ENCODE results near the gene ARMC3.
A peak's percentile ranks its signal among the peaks of the same experiment; 100 is the strongest.
"Not testable (repeated sequence)": the region's sequence is repeated elsewhere in the genome, so short reads cannot be mapped to it uniquely, and the experiment has no call there.

ARMC3 gene, protein sequence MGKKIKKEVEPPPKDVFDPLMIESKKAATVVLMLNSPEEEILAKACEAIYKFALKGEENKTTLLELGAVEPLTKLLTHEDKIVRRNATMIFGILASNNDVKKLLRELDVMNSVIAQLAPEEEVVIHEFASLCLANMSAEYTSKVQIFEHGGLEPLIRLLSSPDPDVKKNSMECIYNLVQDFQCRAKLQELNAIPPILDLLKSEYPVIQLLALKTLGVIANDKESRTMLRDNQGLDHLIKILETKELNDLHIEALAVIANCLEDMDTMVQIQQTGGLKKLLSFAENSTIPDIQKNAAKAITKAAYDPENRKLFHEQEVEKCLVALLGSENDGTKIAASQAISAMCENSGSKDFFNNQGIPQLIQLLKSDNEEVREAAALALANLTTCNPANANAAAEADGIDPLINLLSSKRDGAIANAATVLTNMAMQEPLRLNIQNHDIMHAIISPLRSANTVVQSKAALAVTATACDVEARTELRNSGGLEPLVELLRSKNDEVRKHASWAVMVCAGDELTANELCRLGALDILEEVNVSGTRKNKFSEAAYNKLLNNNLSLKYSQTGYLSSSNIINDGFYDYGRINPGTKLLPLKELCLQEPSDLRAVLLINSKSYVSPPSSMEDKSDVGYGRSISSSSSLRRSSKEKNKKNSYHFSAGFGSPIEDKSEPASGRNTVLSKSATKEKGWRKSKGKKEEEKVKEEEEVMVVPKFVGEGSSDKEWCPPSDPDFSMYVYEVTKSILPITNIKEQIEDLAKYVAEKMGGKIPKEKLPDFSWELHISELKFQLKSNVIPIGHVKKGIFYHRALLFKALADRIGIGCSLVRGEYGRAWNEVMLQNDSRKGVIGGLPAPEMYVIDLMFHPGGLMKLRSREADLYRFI

GRCh38 chr10:22927661-22928403, at the start of gene ARMC3:
ARMC3 (plus strand) TSS chr10:22928053; CDS start chr10:22931997, 3,944 bp downstream.
- peak; percentile 25 for DNase-seq

DNA sequence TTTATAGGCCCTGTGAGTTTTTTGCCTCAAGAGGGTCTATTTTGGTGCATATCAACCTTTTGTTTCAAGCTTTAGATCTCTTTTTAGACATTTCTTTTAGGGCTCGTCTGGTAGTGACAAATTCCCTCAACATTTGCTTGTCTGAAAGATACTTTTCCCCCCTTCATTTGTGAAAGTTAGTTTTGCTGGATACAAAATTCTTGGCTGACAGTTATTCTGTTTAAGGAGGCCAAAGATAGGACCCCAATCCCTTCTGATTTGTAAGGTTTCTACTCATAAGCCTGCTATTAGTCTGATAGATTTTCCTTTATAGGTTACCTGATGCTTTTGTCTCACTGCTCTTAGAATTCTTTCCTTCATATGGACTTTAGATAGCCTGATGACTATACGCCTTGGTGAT, 36.1 kb upstream of the ARMC3 start:
- DNase-seq = no peak

DNA sequence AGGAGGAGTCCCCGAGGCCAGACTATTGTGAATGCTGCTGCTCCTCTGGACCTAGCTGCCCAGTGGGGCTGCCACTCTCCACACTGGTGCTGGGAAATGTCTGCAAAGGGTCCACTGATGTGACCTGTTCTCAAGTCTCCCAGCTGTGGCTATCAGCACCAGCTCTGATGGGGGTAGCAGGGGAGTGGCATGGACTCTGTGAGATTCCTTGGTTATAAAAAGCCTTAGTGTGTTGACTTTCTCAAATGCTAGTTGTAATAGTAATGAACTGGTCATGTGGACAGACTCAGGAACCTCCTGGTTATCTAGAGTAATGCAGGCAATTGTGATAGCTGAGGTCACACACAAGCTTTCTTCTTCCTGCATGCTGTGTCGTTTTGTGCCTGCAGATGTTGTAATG, 34.1 kb upstream of the ARMC3 start:
- DNase-seq = no peak

DNA sequence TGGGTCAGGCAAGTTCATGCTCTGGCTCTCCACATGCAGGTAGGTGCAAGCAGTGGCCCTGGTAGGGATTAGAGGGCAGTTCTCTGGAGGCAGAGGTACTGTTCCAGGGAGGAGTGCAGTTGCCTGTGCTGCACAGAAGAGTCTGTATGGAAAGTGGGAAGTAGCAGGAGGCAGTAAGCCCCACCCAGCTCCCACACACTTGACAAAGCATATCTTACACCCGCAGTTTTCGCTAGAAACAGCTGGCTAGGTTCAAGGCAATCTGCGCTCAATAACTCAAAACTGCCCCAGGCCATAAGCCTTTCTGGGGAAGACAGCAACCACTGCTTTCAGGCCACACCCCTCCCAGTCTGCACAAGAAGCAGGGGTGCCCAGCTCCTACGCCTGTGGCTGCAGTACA, 33.1 kb upstream of the ARMC3 start:
- no peak for DNase-seq

DNA sequence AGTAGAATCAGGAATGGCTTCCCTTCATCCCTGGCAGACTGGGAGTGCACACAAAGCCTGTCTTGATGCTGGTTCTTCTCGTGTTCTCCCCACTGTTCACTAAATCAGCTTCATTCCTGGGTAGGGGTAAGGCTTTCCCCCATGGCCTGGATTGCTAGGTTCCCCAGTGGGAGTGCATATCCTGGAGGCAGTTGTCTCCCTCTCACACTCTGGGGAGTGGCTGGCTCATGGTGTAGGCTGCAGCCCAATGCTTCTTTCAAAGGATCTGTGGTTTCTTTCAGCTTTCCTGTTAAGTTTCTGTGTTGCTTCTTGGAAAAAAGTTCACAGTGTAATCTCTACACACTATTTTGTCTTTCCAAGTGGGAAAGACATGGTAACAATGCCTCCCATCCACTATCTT, 32.6 kb upstream of the ARMC3 start:
- DNase-seq = no peak

DNA sequence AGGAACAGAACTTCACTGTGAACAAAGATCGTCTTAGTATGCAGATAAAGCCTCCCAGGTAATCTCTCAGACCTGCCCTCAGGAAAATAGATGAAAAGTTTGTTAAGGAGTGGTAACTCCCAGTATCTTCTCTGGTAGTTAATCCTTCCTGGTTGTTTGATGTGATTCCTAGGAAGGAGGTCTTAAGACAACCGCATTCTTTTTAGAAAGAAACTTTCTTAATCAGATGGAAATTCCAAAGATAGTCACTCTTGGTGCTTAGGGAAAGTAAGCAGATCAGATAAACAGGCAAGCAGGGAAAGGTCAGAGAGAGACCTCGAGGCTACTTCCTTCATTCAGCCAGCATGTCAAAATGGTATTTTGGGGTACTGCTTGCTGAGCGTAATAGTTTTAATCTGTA, 30.5 kb upstream of the ARMC3 start:
- DNase-seq = no peak

GRCh38 chr10:22899307-22899706, 28.5 kb upstream of the ARMC3 start:
- DNase-seq = no peak

- DNase-seq = no peak
These were observed 28.1 kb upstream of the ARMC3 start for GRCh38 chr10:22899775-22900174.

DNA sequence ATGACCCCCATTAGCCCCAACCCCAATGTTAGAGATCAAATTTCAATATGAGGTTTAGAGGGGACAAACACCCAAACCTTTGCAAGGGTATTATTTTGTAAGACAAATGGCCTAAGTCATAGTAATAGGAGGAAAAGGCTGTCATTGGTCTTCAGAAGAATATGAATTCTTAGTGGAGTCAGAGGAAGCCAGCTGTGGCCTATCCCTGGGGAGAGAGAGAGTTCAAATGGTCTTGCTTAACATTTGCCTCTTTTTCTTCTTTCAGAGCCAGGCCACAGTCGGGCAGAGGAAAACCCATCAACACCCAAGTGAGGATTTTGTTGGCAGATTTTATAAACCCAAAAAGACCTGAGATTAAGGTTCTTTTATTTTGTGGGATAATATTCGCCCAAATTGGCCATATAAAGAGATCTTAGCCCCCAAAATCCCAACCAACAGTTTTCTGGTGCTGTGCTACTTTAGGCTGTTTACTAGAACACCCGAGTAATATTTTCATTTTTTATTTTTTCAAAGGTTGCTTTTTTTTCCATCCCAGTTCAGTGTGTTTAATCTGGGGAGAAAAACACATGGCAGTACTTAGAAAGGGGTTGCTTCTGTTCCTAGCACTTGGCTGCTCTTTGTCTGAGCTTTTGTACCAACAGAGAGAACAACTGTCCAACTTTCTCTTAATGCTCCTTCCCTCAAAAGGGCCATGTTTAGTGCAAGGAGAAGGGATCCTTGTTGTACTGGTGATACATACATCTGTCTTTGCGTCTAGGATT, 26.8 kb upstream of the ARMC3 start:
- no peak for DNase-seq

- not testable (repeated sequence) for DNase-seq
These were observed 25.7 kb upstream of the ARMC3 start for GRCh38 chr10:22902147-22902546.

DNA sequence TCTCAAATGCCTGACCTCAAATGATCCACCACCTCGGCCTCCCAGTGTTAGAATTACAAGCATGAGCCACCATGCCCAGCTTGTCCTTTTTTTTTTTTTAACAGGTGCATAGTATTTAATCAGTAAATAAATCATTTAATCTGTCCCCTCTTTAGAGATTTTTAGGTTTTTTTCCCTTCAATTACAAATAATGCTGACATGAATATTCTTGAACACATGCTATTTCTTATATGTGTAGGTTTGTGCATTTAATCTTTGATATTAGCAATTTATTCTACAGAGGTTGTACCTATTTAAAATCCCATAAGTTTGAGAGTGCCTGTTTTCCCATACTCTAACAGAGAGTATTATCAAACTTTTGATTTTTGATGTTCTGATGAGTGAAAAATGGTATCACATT, 24.2 kb upstream of the ARMC3 start:
- DNase-seq = no peak

GRCh38 chr10:22906767-22907166, 21.1 kb upstream of the ARMC3 start:
- no peak for DNase-seq

DNA sequence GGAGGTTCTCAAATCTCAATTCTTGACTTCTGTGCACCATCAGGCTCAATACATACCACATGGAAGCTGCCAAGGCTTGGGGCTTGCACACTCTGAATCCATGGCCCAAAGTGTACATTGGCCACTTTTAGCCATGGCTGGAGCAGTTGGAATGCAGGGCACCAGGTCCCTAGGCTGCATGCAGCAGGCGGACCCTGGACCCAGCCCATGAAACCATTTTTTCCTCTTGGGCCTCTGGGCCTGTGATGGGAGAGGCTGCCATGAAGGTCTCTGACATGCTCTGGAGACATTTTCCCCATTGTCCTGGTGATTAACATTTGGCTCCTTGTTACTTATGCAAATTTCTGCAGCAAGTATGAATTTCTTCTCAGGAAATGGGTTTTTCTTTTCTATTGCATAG, 19.0 kb upstream of the ARMC3 start:
- DNase-seq = no peak

- DNase-seq = not testable (repeated sequence)
These were observed 18.2 kb upstream of the ARMC3 start for GRCh38 chr10:22909673-22910072.

DNA sequence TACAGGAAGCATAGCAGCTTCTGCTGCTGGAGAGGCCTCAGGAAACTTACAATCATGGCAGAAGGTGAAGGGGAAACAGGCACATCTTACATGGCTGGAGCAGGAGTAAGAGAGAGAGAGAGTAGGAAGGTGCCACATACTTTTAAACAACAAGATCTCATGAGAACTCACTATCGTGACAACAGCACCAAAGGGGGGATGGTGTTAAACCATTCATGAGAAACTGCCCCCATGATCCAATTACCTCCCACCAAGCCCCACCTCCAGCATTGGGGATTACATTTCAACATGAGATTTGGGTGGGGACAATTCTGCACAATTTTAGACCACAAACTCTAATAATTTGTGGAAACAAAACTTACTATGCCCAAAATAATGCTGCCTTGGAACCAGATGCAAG, 16.8 kb upstream of the ARMC3 start:
- no peak for DNase-seq

GRCh38 chr10:22911889-22912762, 15.7 kb upstream of the ARMC3 start:
- no peak for DNase-seq

GRCh38 chr10:22912763-22913384, 15.0 kb upstream of the ARMC3 start:
- no peak for DNase-seq

GRCh38 chr10:22913474-22914092, 14.3 kb upstream of the ARMC3 start:
- no peak for DNase-seq

DNA sequence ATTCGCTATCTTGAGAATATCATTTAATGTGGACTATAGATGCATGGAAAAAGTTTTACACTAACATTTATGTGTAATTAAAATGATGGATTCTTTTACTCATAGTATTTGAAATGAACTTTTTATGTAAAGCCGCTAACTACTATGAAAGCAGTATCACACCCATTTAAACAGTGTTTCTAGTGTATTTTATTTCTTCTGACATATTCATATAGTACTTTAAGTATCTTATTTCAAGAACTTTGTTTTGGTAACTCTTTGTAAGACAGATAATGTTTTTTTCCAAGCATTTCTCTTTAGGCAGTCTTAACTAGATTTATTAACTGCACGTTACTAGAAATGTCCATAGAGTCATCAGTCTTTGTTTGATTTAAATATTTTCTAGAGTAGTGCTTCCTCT, 12.5 kb upstream of the ARMC3 start:
- DNase-seq = no peak

DNA sequence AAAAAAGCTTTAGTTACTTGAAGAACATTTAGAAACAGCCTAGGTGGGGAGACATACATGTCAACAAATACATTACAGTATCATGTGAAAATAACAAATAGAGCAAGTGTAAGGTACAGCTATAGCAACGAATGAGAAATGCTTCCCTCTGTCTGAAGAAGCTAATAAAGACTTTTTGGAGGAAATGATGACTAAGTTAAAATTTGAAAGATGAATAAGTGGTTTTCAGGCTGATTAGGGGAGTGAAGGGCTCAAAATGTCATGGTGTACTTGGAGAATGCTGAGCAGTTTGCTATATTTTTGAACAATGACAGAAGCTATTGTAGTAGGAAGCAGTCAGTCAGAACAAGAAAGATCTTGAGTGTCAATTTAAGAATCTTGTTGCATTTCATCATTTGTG, 2.8 kb upstream of the ARMC3 start:
- no peak for DNase-seq

- DNase-seq = no peak
These were observed 687 bp upstream of the ARMC3 start for GRCh38 chr10:22927166-22927565.

Measured in activated T-cell treated with anti-CD3 and anti-CD28 coated beads for 4 hours (primary cell).